ENCODE results near the gene PRSS50. TPM values are rescaled to one million over a fixed set of nuclear protein-coding genes. Genes with fewer than 3 reads are reported as not detected.
"Not testable (repeated sequence)": the region's sequence is repeated elsewhere in the genome, so short reads cannot be mapped to it uniquely, and the experiment has no call there.

The PRSS50 gene
- polyA plus RNA-seq, 3 donors = 2.9 to 4.8 (median 3.2) TPM

DNA sequence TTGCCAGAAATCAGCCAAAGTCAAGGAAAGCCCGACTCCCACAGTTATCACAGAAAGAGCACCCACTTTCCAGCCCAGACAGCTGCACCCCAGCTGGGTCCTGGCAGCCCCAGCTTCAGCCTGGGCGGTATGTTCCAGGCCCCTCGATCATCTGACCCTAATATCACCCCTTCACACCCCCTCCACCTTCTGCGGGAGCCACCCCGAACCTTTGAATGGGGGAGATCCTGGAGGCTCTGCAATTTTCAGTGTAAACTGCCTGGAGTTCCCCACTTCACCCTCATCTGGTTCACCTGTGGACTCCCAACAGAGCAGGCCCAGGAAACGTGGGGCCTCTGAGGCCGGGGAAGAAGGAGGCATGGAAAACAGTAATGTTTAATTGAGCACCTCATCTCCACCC is 5.9 kb downstream of the PRSS50 start:
- DNase-seq (ENCODE audit: extremely low read depth in 1 of 11, low read depth in 9 of 11, low spot score in 4 of 11) = no peak

DNA sequence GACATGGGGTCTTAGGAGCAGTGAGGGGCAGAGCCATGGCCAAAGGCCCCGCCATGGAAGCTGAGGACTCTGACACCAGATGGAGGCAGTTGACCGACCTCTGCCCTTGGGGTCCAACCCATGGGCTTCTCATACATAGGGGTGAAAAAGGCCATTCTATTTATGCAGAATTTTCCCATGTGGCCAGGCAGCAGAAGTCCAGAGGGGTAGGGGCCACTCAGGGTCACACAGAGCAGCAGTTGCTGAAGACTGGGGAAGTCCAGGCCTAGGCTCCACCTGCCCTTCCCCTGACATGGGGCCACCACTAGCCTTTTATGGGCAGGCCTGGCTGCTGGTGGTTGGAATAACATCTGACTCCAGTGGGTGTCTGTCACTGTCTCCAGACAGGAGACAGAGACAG is 6.4 kb downstream of the PRSS50 start:
- no peak for DNase-seq (ENCODE audit: extremely low read depth in 1 of 11, low read depth in 9 of 11, low spot score in 4 of 11)

DNA sequence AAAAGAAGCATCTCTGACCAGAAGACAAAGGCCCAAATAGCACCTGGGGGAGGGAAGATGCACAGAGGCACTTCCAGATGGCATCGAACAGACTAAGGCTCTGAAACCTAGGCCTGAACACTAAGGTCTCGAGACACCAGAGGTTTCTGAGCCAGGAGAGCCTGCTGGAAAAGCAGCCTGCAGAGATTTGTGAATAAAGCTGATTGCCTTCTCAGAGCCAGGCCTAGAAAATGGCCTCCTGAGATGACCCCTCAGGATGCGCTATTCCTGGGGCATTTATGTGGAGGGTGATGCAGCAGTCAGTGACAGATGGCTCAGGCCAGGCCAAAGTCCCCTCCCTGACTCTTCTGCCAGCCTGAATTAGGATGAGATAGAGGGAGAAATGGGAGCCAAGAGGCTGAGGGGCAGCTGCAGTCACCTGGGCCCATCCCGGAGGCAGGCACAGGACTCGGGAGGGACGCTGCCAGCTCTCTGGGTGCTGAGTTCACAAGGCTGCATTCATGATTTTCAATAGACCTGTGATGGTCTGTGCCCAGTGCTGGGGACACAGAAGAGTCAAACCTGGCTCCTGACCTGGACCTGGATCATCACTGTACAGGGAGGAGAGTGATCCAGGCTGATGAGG is 6.9 kb downstream of the PRSS50 start:
- no peak for DNase-seq (ENCODE audit: extremely low read depth in 1 of 11, low read depth in 9 of 11, low spot score in 4 of 11)

DNA sequence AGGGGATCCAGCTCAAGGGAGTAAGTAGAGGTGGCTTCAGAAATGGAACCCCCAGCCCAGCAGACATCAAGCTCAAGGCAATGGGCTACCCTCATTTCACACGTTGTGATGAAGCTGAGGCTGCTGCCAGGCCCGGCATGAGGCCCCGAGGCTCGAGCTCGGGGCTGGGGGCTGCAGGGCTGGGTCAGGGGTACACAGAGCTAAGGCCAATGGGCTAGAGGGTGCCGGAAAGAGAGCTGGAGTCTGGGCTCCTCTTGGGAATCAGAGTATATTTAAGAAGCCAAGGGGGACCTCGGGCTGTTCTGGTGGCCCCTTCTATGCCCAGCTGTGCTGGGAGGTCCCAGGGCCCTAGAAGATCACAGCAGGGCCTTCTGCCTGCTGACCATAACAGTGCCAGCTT is 7.4 kb downstream of the PRSS50 start:
- no peak for DNase-seq (ENCODE audit: extremely low read depth in 1 of 11, low read depth in 9 of 11, low spot score in 4 of 11)

DNA sequence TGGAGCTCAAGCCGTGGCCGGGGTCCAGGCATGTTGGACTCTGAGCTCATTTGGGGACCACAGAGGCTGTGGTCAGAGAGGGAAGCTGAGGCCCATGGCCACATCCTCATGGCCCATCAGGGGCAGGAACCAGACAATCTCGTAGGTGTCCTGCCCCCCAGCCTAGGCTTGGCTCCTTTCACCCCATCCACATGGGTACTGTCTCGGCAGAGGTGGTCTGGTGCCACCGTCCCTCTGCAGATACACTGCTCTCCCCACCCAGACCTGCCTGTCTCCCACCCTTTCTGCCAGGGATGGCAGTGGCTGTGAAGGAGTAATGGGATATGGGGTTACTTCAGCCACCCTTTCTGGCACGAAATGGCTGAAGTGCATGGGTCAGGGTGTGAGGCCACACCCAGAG is 7.9 kb downstream of the PRSS50 start:
- DNase-seq (ENCODE audit: extremely low read depth in 1 of 11, low read depth in 9 of 11, low spot score in 4 of 11) = no peak

DNA sequence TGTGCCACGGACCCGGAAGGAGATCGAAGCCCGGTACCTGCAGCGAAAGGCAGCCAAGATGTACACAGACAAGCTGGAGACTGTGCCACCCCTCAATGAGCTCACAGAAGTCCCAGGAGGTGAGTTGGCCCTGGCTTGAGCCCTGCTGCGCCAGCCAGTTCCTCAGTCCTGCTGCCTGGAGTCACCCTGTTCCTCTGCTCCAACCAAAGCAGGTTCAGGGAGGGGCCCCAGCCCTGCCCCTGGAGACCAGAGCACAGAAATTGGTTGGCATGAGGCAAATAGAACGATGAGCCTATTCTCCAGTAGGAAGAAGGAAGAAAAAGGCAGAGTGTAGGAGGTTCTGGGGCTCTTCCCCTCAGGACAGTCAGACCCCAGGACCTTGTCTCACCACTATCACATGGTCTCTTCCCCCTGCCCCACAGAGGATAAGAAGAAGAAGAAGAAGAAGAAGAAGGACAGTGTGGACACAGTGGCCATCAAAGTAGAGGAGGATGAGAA is 8.5 kb downstream of the PRSS50 start:
- no peak for DNase-seq (ENCODE audit: extremely low read depth in 1 of 11, low read depth in 9 of 11, low spot score in 4 of 11)

DNA sequence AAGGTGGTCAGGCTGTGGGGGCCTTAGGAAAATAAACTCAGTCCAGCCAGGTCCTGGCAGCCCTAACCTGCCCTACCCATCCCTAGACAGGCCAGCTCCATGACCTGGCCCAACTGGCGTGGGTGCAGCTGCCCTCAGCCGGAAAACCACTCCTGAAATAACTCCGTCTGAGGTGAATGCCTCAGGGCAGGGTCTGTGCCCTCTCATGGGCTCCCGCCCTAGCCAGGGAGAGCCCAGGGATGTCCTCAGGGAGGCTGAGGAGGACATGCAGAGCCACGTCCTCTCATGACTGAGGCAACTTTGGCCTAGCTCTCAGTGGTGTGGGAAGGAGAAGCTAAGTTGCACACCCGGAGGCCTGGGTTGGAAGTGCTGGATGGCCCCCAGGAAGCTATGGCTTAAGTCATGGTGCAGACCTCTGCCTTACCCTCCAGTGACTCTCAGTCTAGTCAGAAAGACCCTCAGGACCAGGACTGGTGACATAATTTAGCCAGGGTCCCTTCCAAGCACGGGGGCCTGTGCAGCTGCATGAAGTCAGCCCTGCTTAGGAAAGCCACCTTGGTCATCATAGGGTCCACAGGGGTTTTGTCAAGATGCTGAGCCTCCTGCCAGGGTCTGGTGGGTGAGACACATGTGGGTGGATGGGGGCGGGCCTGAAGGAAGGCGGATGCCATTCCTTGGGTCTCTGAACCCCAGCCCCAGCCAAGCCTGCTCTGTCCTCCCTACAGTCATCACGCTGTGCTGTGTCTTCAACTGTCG is 9.1 kb downstream of the PRSS50 start:
- no peak for DNase-seq (ENCODE audit: extremely low read depth in 1 of 11, low read depth in 9 of 11, low spot score in 4 of 11)

DNA sequence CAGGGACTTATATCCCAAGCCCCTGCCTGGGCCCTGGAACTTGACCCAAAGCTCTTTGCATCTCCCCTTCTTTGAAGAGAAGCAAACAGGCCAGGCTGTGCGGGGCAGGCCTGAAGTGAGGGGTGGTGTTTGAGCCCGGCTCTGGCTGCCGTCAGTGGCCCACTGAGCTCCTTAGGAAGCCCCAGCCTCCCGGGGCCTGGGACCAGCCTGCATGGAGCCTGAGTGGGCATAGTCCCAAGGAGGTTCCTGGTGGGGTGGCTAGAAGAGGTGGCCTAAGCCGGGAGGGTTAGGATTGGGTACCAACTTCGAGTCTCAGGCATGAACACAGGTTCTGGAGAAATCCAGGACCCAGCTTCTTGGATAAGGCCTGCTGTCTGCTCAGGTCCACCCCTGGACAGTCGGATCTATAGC is 10.1 kb downstream of the PRSS50 start:
- DNase-seq (ENCODE audit: extremely low read depth in 1 of 11, low read depth in 9 of 11, low spot score in 4 of 11) = no peak

DNA sequence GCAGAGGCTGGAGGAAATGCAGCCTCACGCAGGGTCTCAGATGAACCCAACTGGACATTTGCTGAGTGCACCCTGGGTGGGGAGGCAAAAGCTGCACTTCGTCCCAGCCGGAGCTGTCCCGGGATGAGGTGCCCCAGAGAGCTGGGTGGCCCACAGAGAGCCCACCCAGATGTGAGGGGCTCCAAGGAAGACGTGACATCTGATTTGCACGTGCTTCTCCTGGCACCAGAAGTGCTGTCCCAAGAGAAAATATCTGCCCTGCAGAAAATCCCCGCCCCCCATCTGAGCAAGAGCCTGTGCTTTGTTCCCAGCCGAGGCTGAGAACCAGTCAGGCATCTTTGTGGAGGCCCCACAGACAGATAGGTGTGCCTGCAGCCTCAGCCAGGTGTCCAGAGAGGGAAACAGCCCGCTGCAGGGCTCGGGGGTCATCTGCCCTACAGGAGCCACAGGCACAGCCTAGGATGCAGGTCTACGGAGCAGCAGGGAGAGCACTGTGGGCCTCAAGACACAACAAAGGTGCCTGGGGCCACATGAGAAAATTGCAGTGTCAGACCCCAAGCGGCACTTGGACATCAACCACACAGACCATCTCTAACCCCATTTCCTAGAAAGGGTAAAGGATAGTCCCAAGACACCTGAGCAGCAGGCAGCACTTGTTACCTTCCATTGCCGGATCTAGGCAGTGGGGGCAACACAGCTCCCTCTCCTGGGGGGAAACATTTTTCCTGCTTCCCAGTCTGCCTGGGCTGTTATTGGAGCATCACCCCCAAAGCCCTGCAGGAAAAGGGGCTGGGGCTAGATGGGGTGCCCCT is 10.7 kb downstream of the PRSS50 start:
- DNase-seq (ENCODE audit: extremely low read depth in 1 of 11, low read depth in 9 of 11, low spot score in 4 of 11) = no peak

DNA sequence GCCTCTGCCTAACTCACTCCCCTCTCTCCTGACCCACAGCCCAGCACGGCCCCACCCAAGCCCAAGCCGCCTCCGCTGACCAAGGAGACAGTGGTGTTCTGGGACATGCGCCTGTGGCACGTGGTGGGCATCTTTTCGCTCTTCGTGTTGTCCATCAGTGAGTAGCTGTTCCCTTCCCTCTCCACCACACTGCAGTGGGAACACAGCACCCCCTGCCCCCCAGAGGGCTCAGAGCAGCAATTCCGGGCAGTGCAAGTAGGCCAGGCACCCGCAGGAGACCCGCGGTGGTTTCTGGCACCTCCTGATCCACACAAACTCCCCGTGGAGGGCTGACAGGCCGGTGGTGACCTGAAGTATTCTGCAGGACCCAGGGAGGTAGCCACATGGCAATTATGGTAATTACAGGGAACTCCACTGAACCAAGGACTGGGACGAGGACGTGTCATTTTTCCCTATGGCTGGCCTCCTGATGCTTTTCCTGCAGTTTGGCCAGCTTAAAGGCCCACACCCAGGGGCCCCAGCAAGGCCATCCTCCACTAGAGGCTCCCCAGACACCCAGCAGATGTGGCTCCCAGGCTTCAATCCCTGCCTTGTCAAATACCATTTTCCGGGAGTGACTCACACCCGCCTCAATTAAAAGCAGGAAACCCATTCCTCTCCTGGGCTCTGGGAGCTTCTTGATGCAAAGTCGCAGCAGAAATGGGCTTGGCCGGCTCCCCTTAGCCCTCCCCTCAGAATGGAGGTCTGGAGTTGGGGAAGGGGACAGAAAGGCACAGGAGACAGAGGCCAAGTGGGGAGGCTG is 11.7 kb downstream of the PRSS50 start:
- no peak for DNase-seq (ENCODE audit: extremely low read depth in 1 of 11, low read depth in 9 of 11, low spot score in 4 of 11)

DNA sequence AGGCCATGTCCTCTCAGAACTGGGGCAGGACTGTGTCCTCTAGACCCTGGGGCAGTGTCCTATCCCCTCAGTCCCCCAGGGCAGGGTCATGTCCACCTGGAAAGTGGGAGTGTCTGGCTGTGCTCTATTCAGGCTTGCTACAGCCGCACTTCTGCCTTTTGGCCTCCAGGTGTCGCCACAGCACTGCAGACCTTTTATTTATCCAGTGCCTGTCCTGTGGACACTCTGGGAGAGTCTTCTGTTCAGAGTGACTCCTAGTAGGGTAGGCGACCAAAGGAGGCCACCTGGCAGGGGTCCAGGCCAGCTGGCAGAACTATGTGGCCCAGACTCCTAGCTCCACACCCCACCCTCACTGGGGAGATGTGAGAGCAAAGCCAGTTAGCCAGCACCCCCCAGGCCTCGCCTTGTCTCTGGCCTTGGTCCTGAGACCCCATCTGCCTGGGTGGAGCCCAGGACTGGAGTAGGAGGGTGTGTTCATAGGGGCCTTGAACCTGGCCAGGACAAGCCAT is 12.6 kb downstream of the PRSS50 start:
- DNase-seq (ENCODE audit: extremely low read depth in 1 of 11, low read depth in 9 of 11, low spot score in 4 of 11) = peak in 4 of 11 donors; percentile 51 to 71 (median 60)

DNA sequence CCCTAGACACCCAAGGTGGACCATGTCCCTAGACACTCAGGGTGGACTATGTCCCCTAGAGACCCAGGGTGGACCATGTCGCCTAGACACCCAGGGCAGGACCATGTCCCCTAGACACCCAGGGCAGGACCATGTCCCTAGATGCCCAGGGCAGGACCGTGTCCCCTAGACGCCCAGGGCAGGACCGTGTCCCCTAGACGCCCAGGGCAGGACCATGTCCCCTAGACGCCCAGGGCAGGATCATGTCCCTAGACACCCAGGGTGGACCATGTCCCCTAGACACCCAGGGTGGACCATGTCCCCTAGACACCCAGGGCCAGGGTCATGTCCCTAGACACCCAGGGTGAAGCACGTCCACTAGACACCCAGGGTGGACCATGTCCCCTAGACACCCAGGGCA is 13.3 kb downstream of the PRSS50 start:
- DNase-seq (ENCODE audit: extremely low read depth in 1 of 11, low read depth in 9 of 11, low spot score in 4 of 11) = not testable (repeated sequence)

DNA sequence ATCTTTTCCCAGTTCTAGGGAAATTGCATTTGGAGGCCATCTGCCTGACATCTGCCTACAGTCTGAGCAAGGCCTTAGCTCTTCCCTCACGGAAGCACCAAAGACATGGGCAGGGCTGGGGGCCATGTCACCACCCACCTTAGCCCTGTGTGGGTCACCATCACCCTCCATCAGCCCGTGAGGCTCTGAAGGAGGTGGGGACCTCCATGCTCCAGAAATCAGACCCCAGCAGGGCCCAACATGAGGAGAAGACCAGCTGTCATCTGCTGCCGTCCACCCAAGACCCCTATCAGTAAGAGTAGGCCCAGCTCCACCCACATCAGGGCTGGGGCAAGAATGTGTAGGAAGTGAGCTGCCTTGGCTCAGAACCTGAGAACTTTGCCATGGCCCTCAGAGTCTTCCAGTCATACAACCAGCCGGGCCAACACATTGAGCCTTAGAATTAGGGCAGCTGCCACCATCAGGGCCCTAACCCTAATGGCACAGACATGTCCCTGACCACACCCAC is 14.6 kb downstream of the PRSS50 start:
- DNase-seq (ENCODE audit: extremely low read depth in 1 of 11, low read depth in 9 of 11, low spot score in 4 of 11) = no peak

DNA sequence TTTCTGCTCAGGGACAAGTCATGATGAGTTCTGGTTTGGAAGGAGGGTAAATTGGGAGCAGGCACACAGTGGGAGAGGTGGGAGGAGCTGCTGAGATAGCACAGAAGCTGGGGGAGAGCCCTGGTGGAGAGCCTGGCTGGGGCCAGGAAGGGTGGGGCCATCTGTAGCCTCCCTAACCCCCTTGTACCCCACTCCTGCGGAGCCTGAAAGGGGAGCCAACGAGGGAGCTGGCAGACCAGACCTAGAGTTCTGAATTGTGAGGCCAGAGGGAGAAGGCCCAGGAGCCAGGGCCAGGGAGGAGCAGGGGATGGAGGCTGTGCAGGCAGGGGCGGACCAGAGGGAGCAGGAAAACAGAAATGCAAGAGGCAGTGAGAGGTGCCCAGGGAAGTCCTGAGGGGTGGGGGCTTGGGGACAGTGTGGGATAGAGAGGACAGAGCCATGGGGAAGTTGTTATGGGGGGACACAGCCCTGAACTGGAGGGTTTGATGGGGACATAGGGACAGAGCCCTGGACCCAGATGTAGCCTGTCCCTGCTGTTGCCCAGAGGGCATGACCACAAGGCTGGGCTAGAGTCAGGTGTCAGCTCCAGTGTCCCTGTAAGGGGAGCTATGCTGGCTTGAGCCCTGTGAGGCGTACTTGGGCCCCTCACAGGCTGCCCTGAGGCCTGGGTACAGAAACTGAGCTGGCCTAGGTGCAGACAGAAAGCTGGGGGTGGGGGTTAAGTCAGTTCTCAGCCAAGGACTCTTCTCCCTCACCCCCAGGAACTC is 15.2 kb downstream of the PRSS50 start:
- DNase-seq (ENCODE audit: extremely low read depth in 1 of 11, low read depth in 9 of 11, low spot score in 4 of 11) = no peak

DNA sequence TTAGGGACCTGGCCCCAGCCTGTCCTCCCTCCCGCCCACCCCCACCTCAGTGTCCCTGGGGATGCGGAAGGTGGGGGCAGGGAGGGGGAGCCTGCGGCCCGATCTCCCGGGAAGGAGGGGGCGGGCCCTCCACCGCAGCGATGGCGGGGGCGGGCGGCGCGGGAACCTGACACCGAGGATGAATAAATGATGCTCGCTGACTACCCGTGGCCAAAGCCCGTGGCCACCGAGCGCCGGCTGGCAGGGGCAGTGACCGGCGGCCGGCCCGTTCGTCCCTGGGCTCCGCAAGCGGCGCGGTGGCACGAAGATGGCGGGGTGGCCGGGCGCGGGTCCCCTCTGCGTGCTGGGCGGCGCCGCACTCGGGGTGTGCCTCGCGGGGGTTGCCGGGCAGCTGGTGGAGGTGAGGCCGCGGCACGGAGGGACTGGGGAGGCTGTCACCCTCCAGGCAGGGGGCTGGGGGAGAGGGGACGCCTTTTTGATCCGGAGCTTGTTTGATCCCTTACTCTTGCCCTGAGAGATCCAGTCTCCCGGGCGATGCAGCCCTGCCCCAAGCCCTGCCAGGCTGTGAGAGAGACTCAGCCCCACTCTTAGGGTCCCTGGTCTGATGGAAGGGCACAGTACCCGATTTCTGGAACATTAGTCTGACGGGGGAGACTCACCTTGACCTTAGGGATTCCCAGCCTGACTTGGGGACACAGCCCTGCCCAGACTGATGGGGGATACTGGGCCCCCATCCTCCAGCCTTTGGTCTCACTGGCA is 16.3 kb downstream of the PRSS50 start, which contains the start of gene TMIE:
Gene TMIE (plus strand): TSS at position 212 of the 759 bp plus-strand sequence. CDS start 96 bp downstream, at position 308.
- no peak for DNase-seq (ENCODE audit: extremely low read depth in 1 of 11, low read depth in 9 of 11, low spot score in 4 of 11)

DNA sequence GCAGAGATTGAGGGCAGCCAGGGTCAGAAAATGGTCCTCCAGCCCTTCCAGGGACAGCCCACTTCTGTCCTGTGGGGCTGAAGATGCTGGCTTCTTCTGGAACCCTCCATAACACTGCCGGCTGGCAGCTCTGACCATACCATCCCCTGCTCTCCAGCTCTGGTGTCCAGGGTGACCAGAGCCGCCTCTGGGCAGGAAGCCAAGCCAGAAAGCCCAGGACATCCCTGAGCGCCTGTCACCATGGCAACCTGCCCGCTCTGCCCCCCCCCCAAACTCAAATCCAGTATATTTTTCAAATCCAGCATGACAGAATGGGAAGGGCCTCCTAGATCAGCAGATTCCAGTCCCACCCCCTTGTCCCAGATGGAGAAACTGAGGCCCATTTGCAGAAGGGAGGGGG is 16.9 kb downstream of the PRSS50 start:
- peak in 3 of 11 donors; percentile 44 to 56 (median 46) for DNase-seq (ENCODE audit: extremely low read depth in 1 of 11, low read depth in 9 of 11, low spot score in 4 of 11)
